ENCODE results near the gene TIMM29.

DNA sequence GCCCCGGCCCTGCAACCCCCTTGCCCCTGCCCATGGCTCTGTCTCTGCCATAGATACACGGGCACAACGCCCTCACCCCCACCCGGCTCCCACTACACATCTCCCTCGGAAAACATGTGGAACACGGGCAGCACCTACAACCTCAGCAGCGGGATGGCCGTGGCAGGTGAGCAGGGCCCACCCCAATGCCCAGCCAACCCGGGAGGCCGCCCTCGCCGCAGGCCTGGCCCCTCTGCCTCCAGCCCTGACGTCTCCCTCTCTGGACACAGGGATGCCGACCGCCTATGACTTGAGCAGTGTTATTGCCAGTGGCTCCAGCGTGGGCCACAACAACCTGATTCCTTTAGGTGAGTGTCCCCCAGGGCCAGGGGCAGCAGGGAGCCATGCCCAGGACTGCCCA, 7.8 kb upstream of the TIMM29 start:
- TF ChIP-seq, protein P1, sequence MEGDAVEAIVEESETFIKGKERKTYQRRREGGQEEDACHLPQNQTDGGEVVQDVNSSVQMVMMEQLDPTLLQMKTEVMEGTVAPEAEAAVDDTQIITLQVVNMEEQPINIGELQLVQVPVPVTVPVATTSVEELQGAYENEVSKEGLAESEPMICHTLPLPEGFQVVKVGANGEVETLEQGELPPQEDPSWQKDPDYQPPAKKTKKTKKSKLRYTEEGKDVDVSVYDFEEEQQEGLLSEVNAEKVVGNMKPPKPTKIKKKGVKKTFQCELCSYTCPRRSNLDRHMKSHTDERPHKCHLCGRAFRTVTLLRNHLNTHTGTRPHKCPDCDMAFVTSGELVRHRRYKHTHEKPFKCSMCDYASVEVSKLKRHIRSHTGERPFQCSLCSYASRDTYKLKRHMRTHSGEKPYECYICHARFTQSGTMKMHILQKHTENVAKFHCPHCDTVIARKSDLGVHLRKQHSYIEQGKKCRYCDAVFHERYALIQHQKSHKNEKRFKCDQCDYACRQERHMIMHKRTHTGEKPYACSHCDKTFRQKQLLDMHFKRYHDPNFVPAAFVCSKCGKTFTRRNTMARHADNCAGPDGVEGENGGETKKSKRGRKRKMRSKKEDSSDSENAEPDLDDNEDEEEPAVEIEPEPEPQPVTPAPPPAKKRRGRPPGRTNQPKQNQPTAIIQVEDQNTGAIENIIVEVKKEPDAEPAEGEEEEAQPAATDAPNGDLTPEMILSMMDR (IDR thresholded peaks at IDR 0.05), result no peak
- TF ChIP-seq POLR2A (IDR thresholded peaks at IDR 0.05) (no peak), EP300 (IDR thresholded peaks at IDR 0.05) (no peak)
